ENCODE data around the gene FAM174A. TPM values are rescaled to one million over a fixed set of nuclear protein-coding genes. Genes with fewer than 3 reads are reported as not detected.

FAM174A gene
- total RNA-seq: 8.9 and 11.5 TPM in 2 replicates

- H3K27me3 Mint-ChIP-seq (ENCODE audit: low read depth): peaks cover 9% of the 10 kb centered on the region
- peak; percentile 93 for DNase-seq (ENCODE audit: low spot score)
- H3K9me3 Mint-ChIP-seq: peaks cover 17% of the 10 kb centered on the region
- peak within 1 kb of the TSS; percentile 92 for H3K27ac Mint-ChIP-seq
- peak within 1 kb of the TSS; percentile 92 for H3K4me3 Mint-ChIP-seq (ENCODE audit: low read depth)
- H3K4me1 Mint-ChIP-seq (ENCODE audit: low read depth): peaks cover 20% of the 10 kb centered on the region
- intact Hi-C loops (cut with micrococcal nuclease): loop anchor here (2.0 kb wide), 2 partner anchors 245 to 367 kb away; partner anchors contain the start of gene ST8SIA4
- peaks cover 6% of the 10 kb centered on the region for H3K36me3 Mint-ChIP-seq (ENCODE audit: low read depth)
These were observed at the start of gene FAM174A for GRCh38 chr5:100535060-100536005. TSS of gene FAM174A (plus strand) at chr5:100535374. CDS start at chr5:100535531, 157 bp downstream.

- H3K9me3 Mint-ChIP-seq: peaks cover 4% of the 10 kb centered on the region
- no peaks in the 10 kb centered on the region for H3K27me3 Mint-ChIP-seq (ENCODE audit: low read depth)
- no peaks in the 10 kb centered on the region for H3K36me3 Mint-ChIP-seq (ENCODE audit: low read depth)
- no peaks in the 10 kb centered on the region for H3K4me1 Mint-ChIP-seq (ENCODE audit: low read depth)
- intact Hi-C loops (cut with micrococcal nuclease): loop anchor here (5.0 to 10.0 kb wide), 2 partner anchors 38 to 231 kb away; no protein-coding TSS in a partner anchor
- no peak overlapping the region for H3K4me3 Mint-ChIP-seq (ENCODE audit: low read depth)
- no peak for DNase-seq (ENCODE audit: low spot score)
- H3K27ac Mint-ChIP-seq: no peak overlapping the region
These were observed 41.2 kb upstream of the FAM174A start for GRCh38 chr5:100493996-100494395.

- Mint-ChIP-seq H3K27ac (no peak overlapping the region), H3K4me3 (ENCODE audit: low read depth) (no peak overlapping the region), H3K27me3 (ENCODE audit: low read depth) (no peaks in the 10 kb centered on the region), H3K36me3 (ENCODE audit: low read depth) (no peaks in the 10 kb centered on the region), H3K9me3 (no peaks in the 10 kb centered on the region), H3K4me1 (ENCODE audit: low read depth) (no peaks in the 10 kb centered on the region)
- intact Hi-C loops (cut with micrococcal nuclease): loop anchor here (10.0 kb wide), 1 partner anchor 229 kb away; no protein-coding TSS in a partner anchor
- no peak for DNase-seq (ENCODE audit: low spot score)
These were observed 38.9 kb upstream of the FAM174A start for GRCh38 chr5:100496296-100496695.

GRCh38 chr5:100502684-100503083 lies 32.5 kb upstream of the FAM174A start:
- no peak for DNase-seq (ENCODE audit: low spot score)
- Mint-ChIP-seq H3K27me3 (ENCODE audit: low read depth) (no peaks in the 10 kb centered on the region), H3K4me1 (ENCODE audit: low read depth) (no peaks in the 10 kb centered on the region), H3K27ac (no peak overlapping the region), H3K36me3 (ENCODE audit: low read depth) (no peaks in the 10 kb centered on the region), H3K4me3 (ENCODE audit: low read depth) (no peak overlapping the region), H3K9me3 (no peaks in the 10 kb centered on the region)
- intact Hi-C loops (cut with micrococcal nuclease): no loop called here

- Mint-ChIP-seq H3K4me3 (ENCODE audit: low read depth) (no peak overlapping the region), H3K27me3 (ENCODE audit: low read depth) (no peaks in the 10 kb centered on the region), H3K27ac (no peak overlapping the region), H3K9me3 (no peaks in the 10 kb centered on the region), H3K4me1 (ENCODE audit: low read depth) (no peaks in the 10 kb centered on the region), H3K36me3 (ENCODE audit: low read depth) (no peaks in the 10 kb centered on the region)
- intact Hi-C loops (cut with micrococcal nuclease): no loop called here
- DNase-seq (ENCODE audit: low spot score): no peak
These were observed 29.0 kb upstream of the FAM174A start for GRCh38 chr5:100505984-100506670.

GRCh38 chr5:100516285-100516684 lies 18.9 kb upstream of the FAM174A start:
- H3K27me3 Mint-ChIP-seq (ENCODE audit: low read depth): no peaks in the 10 kb centered on the region
- intact Hi-C loops (cut with micrococcal nuclease): no loop called here
- peaks cover 28% of the 10 kb centered on the region for H3K9me3 Mint-ChIP-seq
- no peaks in the 10 kb centered on the region for H3K36me3 Mint-ChIP-seq (ENCODE audit: low read depth)
- no peak overlapping the region for H3K4me3 Mint-ChIP-seq (ENCODE audit: low read depth)
- no peak for DNase-seq (ENCODE audit: low spot score)
- no peak overlapping the region for H3K27ac Mint-ChIP-seq
- H3K4me1 Mint-ChIP-seq (ENCODE audit: low read depth): peaks cover 4% of the 10 kb centered on the region

GRCh38 chr5:100517301-100517974 lies 17.7 kb upstream of the FAM174A start:
- Mint-ChIP-seq H3K9me3 (peaks cover 28% of the 10 kb centered on the region), H3K27ac (no peak overlapping the region), H3K4me3 (ENCODE audit: low read depth) (no peak overlapping the region), H3K36me3 (ENCODE audit: low read depth) (no peaks in the 10 kb centered on the region), H3K4me1 (ENCODE audit: low read depth) (peaks cover 4% of the 10 kb centered on the region), H3K27me3 (ENCODE audit: low read depth) (peaks cover 3% of the 10 kb centered on the region)
- intact Hi-C loops (cut with micrococcal nuclease): no loop called here
- DNase-seq (ENCODE audit: low spot score): no peak

- H3K9me3 Mint-ChIP-seq: peaks cover 28% of the 10 kb centered on the region
- no peak for DNase-seq (ENCODE audit: low spot score)
These were observed 16.8 kb upstream of the FAM174A start for GRCh38 chr5:100518377-100518776.

GRCh38 chr5:100519075-100519474 lies 16.1 kb upstream of the FAM174A start:
- Mint-ChIP-seq H3K4me1 (ENCODE audit: low read depth) (peaks cover 4% of the 10 kb centered on the region), H3K4me3 (ENCODE audit: low read depth) (no peak overlapping the region), H3K36me3 (ENCODE audit: low read depth) (no peaks in the 10 kb centered on the region), H3K9me3 (peaks cover 28% of the 10 kb centered on the region), H3K27ac (no peak overlapping the region), H3K27me3 (ENCODE audit: low read depth) (peaks cover 7% of the 10 kb centered on the region)
- intact Hi-C loops (cut with micrococcal nuclease): no loop called here
- no peak for DNase-seq (ENCODE audit: low spot score)

More at GRCh38 chr5:100518377-100518776, 16.8 kb upstream of the FAM174A start:
- no peak overlapping the region for H3K4me3 Mint-ChIP-seq (ENCODE audit: low read depth)
- H3K4me1 Mint-ChIP-seq (ENCODE audit: low read depth): peaks cover 4% of the 10 kb centered on the region
- H3K27me3 Mint-ChIP-seq (ENCODE audit: low read depth): peaks cover 7% of the 10 kb centered on the region
- no peak overlapping the region for H3K27ac Mint-ChIP-seq
- intact Hi-C loops (cut with micrococcal nuclease): no loop called here
- no peaks in the 10 kb centered on the region for H3K36me3 Mint-ChIP-seq (ENCODE audit: low read depth)

- H3K4me1 Mint-ChIP-seq (ENCODE audit: low read depth): peaks cover 4% of the 10 kb centered on the region
- H3K9me3 Mint-ChIP-seq: peaks cover 28% of the 10 kb centered on the region
- H3K4me3 Mint-ChIP-seq (ENCODE audit: low read depth): no peak overlapping the region
- H3K27me3 Mint-ChIP-seq (ENCODE audit: low read depth): peaks cover 7% of the 10 kb centered on the region
- intact Hi-C loops (cut with micrococcal nuclease): no loop called here
- no peak overlapping the region for H3K27ac Mint-ChIP-seq
- DNase-seq (ENCODE audit: low spot score): no peak
- no peaks in the 10 kb centered on the region for H3K36me3 Mint-ChIP-seq (ENCODE audit: low read depth)
These were observed 14.8 kb upstream of the FAM174A start for GRCh38 chr5:100520348-100520747.

GRCh38 chr5:100537946-100538345 lies 2.8 kb downstream of the FAM174A start:
- H3K9me3 Mint-ChIP-seq: no peaks in the 10 kb centered on the region
- peaks cover 2% of the 10 kb centered on the region for H3K27me3 Mint-ChIP-seq (ENCODE audit: low read depth)
- H3K4me3 Mint-ChIP-seq (ENCODE audit: low read depth): no peak overlapping the region
- intact Hi-C loops (cut with micrococcal nuclease): no loop called here
- peaks cover 20% of the 10 kb centered on the region for H3K4me1 Mint-ChIP-seq (ENCODE audit: low read depth)
- no peak for DNase-seq (ENCODE audit: low spot score)
- H3K27ac Mint-ChIP-seq: no peak overlapping the region
- peaks cover 5% of the 10 kb centered on the region for H3K36me3 Mint-ChIP-seq (ENCODE audit: low read depth)

GRCh38 chr5:100539519-100539918 lies 4.3 kb downstream of the FAM174A start:
- peaks cover 18% of the 10 kb centered on the region for H3K4me1 Mint-ChIP-seq (ENCODE audit: low read depth)
- no peak overlapping the region for H3K4me3 Mint-ChIP-seq (ENCODE audit: low read depth)
- H3K36me3 Mint-ChIP-seq (ENCODE audit: low read depth): no peaks in the 10 kb centered on the region

More at GRCh38 chr5:100539519-100539918, 4.3 kb downstream of the FAM174A start:
- Mint-ChIP-seq H3K27ac (no peak overlapping the region), H3K27me3 (ENCODE audit: low read depth) (no peaks in the 10 kb centered on the region), H3K9me3 (no peaks in the 10 kb centered on the region)
- intact Hi-C loops (cut with micrococcal nuclease): no loop called here
- no peak for DNase-seq (ENCODE audit: low spot score)

Data from activated T-helper 2 cell treated with anti-CD3 and anti-CD28 coated beads, Interferon-gamma antibody, Interleukin-2, Interleukin-4, amounts not matched to agents 10 μg/mL and 5 μg/mL and 100 μg/mL, durations not matched to agents 14 hours and 24 hours and 36 hours (primary cell).